SK-N-SH (cell line): ENCODE measurements around the gene SCAANT1. TPM values are rescaled to one million over a fixed set of nuclear protein-coding genes. Genes with fewer than 3 reads are reported as not detected.

ENCODE experiments used
- CTCF ChIA-PET: fragments of 300-600, 350-600 bp; formaldehyde crosslinking; extraction: SDS; loops from one replicate; lab custom pipeline; 2021; lab: Yijun Ruan, JAX
- POLR2A ChIA-PET: fragments of 350-600 bp; sonication (Branson Sonifier 250); formaldehyde crosslinking; extraction: SDS; loops from one replicate; lab custom pipeline; 2020; ENCODE audit warnings: antibody characterized with exemption, inconsistent platforms; lab: Yijun Ruan, JAX
- DNase-seq: peaks from one replicate; pipeline ENCODE4 v3.0.0; 2012
- H2AFZ ChIP-seq: fragments of 200-600 bp; sonication (generic); 2 replicates; pipeline ENCODE4 v1.8.1; 2016; ENCODE audit warnings: antibody characterized with exemption, mild to moderate bottlenecking, low read depth
- H3F3A ChIP-seq: fragments of 200-600 bp; sonication (generic); replicated peaks from 2 replicates; pipeline ENCODE3; 2016; ENCODE audit warnings: antibody characterized with exemption, mild to moderate bottlenecking; ENCODE audit not compliant: insufficient read depth
- H3K27ac ChIP-seq, 2 experiments: fragments of 200-500 bp in 1 of 2; fragments of 200-600 bp in 1 of 2; sonication (Bioruptor generic) in 1 of 2; sonication (generic), shearing (Covaris generic) in 1 of 2; 2 replicates each; pipeline versions ENCODE4 v1.5.1 to v1.6.1; 2014 to 2016; ENCODE audit warnings: low read depth in 2 of 2, inconsistent platforms in 1 of 2, low read length in 1 of 2, mild to moderate bottlenecking in 1 of 2, mixed read lengths in 1 of 2
- H3K27me3 ChIP-seq: fragments of 200-600 bp; sonication (generic), shearing (Covaris generic); 2 replicates; pipeline ENCODE4 v1.6.1; 2016; ENCODE audit warnings: mixed run types; ENCODE audit not compliant: insufficient read depth
- H3K36me3 ChIP-seq, 2 experiments: fragments of 200-500 bp in 1 of 2; fragments of 200-600 bp in 1 of 2; sonication (Bioruptor generic) in 1 of 2; sonication (generic) in 1 of 2; replicated peaks in 1 of 2; 2 replicates each; pipeline versions ENCODE3 to v1.5.1; 2014 to 2016; ENCODE audit warnings: low read length in 1 of 2, mild to moderate bottlenecking in 1 of 2; ENCODE audit not compliant: insufficient read depth in 2 of 2, control insufficient read depth in 1 of 2
- H3K4me1 ChIP-seq, 2 experiments: fragments of 200-500 bp in 1 of 2; fragments of 200-600 bp in 1 of 2; sonication (Bioruptor generic) in 1 of 2; sonication (generic), shearing (Covaris generic) in 1 of 2; 2 replicates each; pipeline versions ENCODE4 v1.5.1 to v1.6.1; 2014 to 2016; ENCODE audit warnings: low read depth in 1 of 2, low read length in 1 of 2, mixed run types in 1 of 2; ENCODE audit not compliant: insufficient read depth in 2 of 2, control insufficient read depth in 1 of 2
- H3K4me2 ChIP-seq: fragments of 200-600 bp; sonication (generic), shearing (Covaris generic); 2 replicates; pipeline ENCODE4 v1.6.1; 2017; ENCODE audit warnings: mixed run types
- H3K4me3 ChIP-seq, 2 experiments: fragments of 200-500 bp in 1 of 2; fragments of 200-600 bp in 1 of 2; sonication (Bioruptor generic) in 1 of 2; sonication (generic), shearing (Covaris generic) in 1 of 2; 2 replicates each; pipeline versions ENCODE4 v1.5.1 to v1.8.1; 2014 to 2016; ENCODE audit warnings: low read depth in 2 of 2, inconsistent platforms in 1 of 2, low read length in 1 of 2, mild to moderate bottlenecking in 1 of 2, mixed read lengths in 1 of 2, moderate library complexity in 1 of 2
- H3K79me2 ChIP-seq: fragments of 200-600 bp; sonication (generic); 2 replicates; pipeline ENCODE4 v1.8.1; 2017; ENCODE audit warnings: mild to moderate bottlenecking; ENCODE audit not compliant: insufficient read depth
- H3K9ac ChIP-seq: fragments of 200-600 bp; sonication (generic); 2 replicates; pipeline ENCODE4 v1.6.1; 2017; ENCODE audit warnings: mixed run types
- H3K9me2 ChIP-seq: fragments of 200-600 bp; sonication (generic); 2 replicates; pipeline ENCODE4 v1.6.1; 2017; ENCODE audit warnings: mixed run types
- H3K9me3 ChIP-seq: fragments of 200-600 bp; sonication (generic); 2 replicates; pipeline ENCODE4 v1.6.1; 2017; ENCODE audit warnings: mixed run types, mild to moderate bottlenecking, moderate library complexity
- H4K20me1 ChIP-seq: fragments of 200-600 bp; sonication (generic); 2 replicates; pipeline ENCODE4 v1.6.1; 2017; ENCODE audit warnings: mild to moderate bottlenecking, mixed run types; ENCODE audit not compliant: insufficient read depth
- ELF1 ChIP-seq: IDR thresholded peaks from 2 replicates; pipeline ENCODE4 v1.4.0; 2012
- FOXJ3 ChIP-seq: sonication (generic); formaldehyde crosslinking; IDR thresholded peaks from 2 replicates; pipeline ENCODE4 v1.5.1; 2020; ENCODE audit warnings: mild to moderate bottlenecking, missing genetic modification reagents
- FOXM1 ChIP-seq: IDR thresholded peaks from 2 replicates; pipeline ENCODE4 v1.4.0; 2012; ENCODE audit warnings: low read depth, mild to moderate bottlenecking
- GABPA ChIP-seq: IDR thresholded peaks from 2 replicates; pipeline ENCODE4 v1.4.0; 2012; ENCODE audit warnings: low read depth, mild to moderate bottlenecking
- GATA2 ChIP-seq: sonication (generic); formaldehyde crosslinking; IDR thresholded peaks from 2 replicates; pipeline ENCODE4 v1.5.0; 2020; ENCODE audit warnings: mild to moderate bottlenecking, missing genetic modification reagents
- JUND ChIP-seq: IDR thresholded peaks from 2 replicates; pipeline ENCODE4 v1.4.0; 2012
- MEF2A ChIP-seq: IDR thresholded peaks from 2 replicates; pipeline ENCODE4 v1.4.0; 2012; ENCODE audit warnings: low read depth, borderline replicate concordance
- MXI1 ChIP-seq: IDR thresholded peaks from 2 replicates; pipeline ENCODE4 v1.6.1; 2012; ENCODE audit warnings: mild to moderate bottlenecking, low read depth, low read length, improper control_type of control experiment
- NFIC ChIP-seq: IDR thresholded peaks from 2 replicates; pipeline ENCODE4 v1.4.0; 2012; ENCODE audit warnings: borderline replicate concordance
- POLR2AphosphoS5 ChIP-seq: IDR thresholded peaks from 2 replicates; pipeline ENCODE4 v1.6.1; 2012; ENCODE audit warnings: low read depth, low read length
- RAD21 ChIP-seq: IDR thresholded peaks from 2 replicates; pipeline ENCODE4 v1.6.1; 2012; ENCODE audit warnings: mild to moderate bottlenecking, low read length
- RCOR1 ChIP-seq: fragments of 150-350 bp; IDR thresholded peaks from 2 replicates; pipeline ENCODE4 v1.6.1; 2017; ENCODE audit warnings: antibody characterized with exemption, low read length
- SMC3 ChIP-seq: IDR thresholded peaks from 2 replicates; pipeline ENCODE4 v1.6.1; 2012; ENCODE audit warnings: low read depth, low read length, improper control_type of control experiment
- TCF12 ChIP-seq: IDR thresholded peaks from 2 replicates; pipeline ENCODE4 v1.4.0; 2012
- TEAD4 ChIP-seq: IDR thresholded peaks from 2 replicates; pipeline ENCODE4 v1.4.0; 2012; ENCODE audit warnings: mild to moderate bottlenecking, borderline replicate concordance; ENCODE audit not compliant: insufficient read depth
- WGBS: methylation state at CpG from one replicate; pipeline ENCODE4 v1.1.6; 2017; ENCODE audit warnings: low lambda C conversion rate; 5-methylcytosine and 5-hydroxymethylcytosine counted together
- polyA plus RNA-seq, 3 experiments: library from polyadenylated mRNA; depleted of rRNA; stranded (reverse); fragments of >200 nt; gene quantifications; 2 replicates each; pipeline ENCODE4 v1.2.3, GENCODE V29; 2012
- TF ChIP-seq, protein P1 (sequence below): fragments of 200-600 bp; sonication (generic); IDR thresholded peaks from 2 replicates; pipeline ENCODE4 v1.6.1; 2017; ENCODE audit warnings: antibody characterized with exemption, mild to moderate bottlenecking, moderate library complexity
- TF ChIP-seq, protein P2 (sequence below): fragments of 150-350 bp; IDR thresholded peaks from 2 replicates; pipeline ENCODE4 v1.6.1; 2017; ENCODE audit warnings: antibody characterized with exemption, low read length, low read depth, borderline replicate concordance
- TF ChIP-seq, protein P3 (sequence below): IDR thresholded peaks from 2 replicates; pipeline ENCODE4 v1.4.0; 2012; ENCODE audit warnings: low read depth
- TF ChIP-seq, protein P4 (sequence below): IDR thresholded peaks from 2 replicates; pipeline ENCODE4; 2012

The SCAANT1 gene
- polyA plus RNA-seq, 1 of the 3 experiments (the other 2 are of a cell fraction): not detected

DNA sequence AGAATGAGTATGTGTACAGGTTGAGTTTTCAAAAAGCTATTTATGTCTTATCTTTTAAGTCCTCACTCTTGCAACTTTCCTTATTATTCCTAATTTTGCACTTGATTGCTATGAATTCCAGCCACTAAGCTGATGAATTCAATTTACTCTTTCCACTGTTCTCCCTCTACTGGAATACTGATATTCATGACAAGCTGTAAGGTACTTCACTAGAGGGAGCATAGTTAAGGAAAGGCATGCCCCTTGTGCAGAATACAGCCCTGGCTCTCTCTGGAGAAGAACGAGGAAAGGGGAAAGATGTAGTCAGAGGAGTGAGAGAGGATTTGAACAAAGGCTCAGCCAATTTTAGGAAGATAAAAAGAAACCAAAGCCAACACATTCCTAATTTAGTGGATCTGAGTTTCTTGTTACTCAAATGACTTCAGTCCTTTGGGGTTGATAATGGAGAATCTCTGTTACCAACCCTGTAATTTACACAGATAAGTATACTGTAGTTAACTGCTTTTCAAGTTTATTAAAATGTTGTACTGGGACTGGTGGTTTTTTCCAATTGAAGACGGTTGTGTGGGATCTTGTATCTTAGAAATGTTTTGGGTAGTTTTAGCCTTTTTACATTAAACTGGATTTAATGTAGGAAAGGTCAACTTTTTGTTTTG, 4.0 kb downstream of the SCAANT1 start:
- Histone ChIP-seq H3F3A (peaks cover 14% of the 10 kb centered on the region), H3K4me2 (no peak overlapping the region), H2AFZ (no peak overlapping the region), H3K36me3 (peaks cover 0 to 4% of the 10 kb centered on the region in 2 experiments), H3K9me2 (no peaks in the 10 kb centered on the region), H3K9ac (no peak overlapping the region), H4K20me1 (peaks cover 8% of the 10 kb centered on the region; the same call in 1 of the 2 replicates), H3K79me2 (peaks cover 31% of the 10 kb centered on the region), H3K4me3 (no peak overlapping the region), H3K27ac (no peak overlapping the region), H3K4me1 (peaks cover 12 to 18% of the 10 kb centered on the region in 2 experiments), H3K9me3 (no peaks in the 10 kb centered on the region), H3K27me3 (no peaks in the 10 kb centered on the region)
- peak; percentile 18 for DNase-seq
- ChIA-PET CTCF (interaction anchor here (1.2 to 1.6 kb wide), 2 partner anchors 85 to 559 kb away, joined by 5 to 6 read pairs; no protein-coding TSS in a partner anchor), POLR2A (no interaction called here)
- WGBS: 88% methylated on average over 2 of the region's 2 CpGs
- TF ChIP-seq POLR2AphosphoS5 (no peak), RAD21 (0 out of 2 replicates have a peak, but pooled peaks have one; percentile 18), SMC3 (peak; percentile 24; the same call in 1 of the 2 replicates), MEF2A (no peak)
- TF ChIP-seq, protein P1, sequence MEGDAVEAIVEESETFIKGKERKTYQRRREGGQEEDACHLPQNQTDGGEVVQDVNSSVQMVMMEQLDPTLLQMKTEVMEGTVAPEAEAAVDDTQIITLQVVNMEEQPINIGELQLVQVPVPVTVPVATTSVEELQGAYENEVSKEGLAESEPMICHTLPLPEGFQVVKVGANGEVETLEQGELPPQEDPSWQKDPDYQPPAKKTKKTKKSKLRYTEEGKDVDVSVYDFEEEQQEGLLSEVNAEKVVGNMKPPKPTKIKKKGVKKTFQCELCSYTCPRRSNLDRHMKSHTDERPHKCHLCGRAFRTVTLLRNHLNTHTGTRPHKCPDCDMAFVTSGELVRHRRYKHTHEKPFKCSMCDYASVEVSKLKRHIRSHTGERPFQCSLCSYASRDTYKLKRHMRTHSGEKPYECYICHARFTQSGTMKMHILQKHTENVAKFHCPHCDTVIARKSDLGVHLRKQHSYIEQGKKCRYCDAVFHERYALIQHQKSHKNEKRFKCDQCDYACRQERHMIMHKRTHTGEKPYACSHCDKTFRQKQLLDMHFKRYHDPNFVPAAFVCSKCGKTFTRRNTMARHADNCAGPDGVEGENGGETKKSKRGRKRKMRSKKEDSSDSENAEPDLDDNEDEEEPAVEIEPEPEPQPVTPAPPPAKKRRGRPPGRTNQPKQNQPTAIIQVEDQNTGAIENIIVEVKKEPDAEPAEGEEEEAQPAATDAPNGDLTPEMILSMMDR: peak; percentile 48

DNA sequence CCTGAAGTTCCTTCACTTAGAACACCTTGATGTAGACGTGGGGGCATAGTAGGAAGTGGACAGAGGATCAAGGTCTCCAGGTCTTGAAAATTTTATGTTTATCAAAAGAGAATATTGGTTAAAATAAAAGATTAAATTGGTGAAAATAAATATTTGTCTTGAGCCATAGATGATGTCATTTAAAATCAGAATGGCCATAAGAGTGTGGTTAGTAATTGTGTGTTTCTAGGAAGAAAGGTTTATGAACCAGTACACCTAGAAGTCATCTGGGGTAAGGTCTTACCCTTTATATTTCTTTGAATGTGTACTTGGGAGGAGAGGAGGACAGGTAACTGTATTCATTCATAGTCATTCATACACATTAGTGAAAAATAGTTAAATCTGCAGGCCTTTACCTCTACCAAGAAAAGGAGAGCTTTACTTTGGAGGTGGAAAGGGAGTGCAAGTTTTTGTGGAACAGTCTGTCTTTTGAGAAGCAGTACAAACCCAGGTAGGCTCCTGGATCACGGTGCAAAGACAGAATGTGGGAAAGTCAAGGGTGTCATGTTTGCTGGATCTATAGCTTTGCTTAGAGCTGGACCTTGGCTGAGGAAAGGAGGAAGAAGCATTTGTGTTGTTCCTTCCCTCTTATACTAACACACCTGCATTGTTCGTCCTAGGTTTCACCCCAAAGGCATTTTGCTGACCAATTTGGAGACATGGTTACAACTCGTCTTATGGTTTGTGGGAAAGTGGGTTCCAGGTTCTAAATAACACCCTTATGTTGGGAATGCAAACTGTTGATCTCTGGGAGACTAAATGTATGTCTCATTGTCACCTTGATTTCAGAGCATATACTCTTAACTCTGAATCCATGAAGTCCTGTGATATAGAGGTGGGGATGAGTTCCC, 6.2 kb downstream of the SCAANT1 start:
- Histone ChIP-seq H3F3A (peaks cover 9% of the 10 kb centered on the region), H3K79me2 (peaks cover 32% of the 10 kb centered on the region), H3K4me2 (no peak overlapping the region), H3K27ac (no peak overlapping the region), H3K27me3 (no peaks in the 10 kb centered on the region), H3K36me3 (peaks cover 0 to 12% of the 10 kb centered on the region in 2 experiments), H3K9me3 (no peaks in the 10 kb centered on the region), H3K4me3 (no peak overlapping the region), H2AFZ (no peak overlapping the region), H3K4me1 (peaks cover 1 to 12% of the 10 kb centered on the region in 2 experiments; a peak in 2 of 4 replicates), H4K20me1 (peaks cover 8% of the 10 kb centered on the region; the same call in 1 of the 2 replicates), H3K9me2 (no peaks in the 10 kb centered on the region), H3K9ac (no peak overlapping the region)
- POLR2A ChIA-PET: no interaction called here
- DNase-seq: no peak
- WGBS: 91% methylated on average over 4 of the region's 4 CpGs
- CTCF ChIA-PET: interaction anchor here (1.0 kb wide), 1 partner anchor 10 kb away, joined by 3 read pairs; no protein-coding TSS in a partner anchor
- TF ChIP-seq NFIC (no peak), SMC3 (no peak), TCF12 (no peak), GABPA (no peak), MXI1 (no peak), JUND (no peak), FOXM1 (no peak), FOXJ3 (CRISPR knock-in tag) (no peak), MEF2A (no peak), GATA2 (CRISPR knock-in tag) (no peak), RCOR1 (no peak), ELF1 (no peak), TEAD4 (no peak)
- TF ChIP-seq, protein P2, sequence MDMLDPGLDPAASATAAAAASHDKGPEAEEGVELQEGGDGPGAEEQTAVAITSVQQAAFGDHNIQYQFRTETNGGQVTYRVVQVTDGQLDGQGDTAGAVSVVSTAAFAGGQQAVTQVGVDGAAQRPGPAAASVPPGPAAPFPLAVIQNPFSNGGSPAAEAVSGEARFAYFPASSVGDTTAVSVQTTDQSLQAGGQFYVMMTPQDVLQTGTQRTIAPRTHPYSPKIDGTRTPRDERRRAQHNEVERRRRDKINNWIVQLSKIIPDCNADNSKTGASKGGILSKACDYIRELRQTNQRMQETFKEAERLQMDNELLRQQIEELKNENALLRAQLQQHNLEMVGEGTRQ: no peak
- TF ChIP-seq, protein P3, sequence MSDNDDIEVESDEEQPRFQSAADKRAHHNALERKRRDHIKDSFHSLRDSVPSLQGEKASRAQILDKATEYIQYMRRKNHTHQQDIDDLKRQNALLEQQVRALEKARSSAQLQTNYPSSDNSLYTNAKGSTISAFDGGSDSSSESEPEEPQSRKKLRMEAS: no peak
- TF ChIP-seq, protein P4, sequence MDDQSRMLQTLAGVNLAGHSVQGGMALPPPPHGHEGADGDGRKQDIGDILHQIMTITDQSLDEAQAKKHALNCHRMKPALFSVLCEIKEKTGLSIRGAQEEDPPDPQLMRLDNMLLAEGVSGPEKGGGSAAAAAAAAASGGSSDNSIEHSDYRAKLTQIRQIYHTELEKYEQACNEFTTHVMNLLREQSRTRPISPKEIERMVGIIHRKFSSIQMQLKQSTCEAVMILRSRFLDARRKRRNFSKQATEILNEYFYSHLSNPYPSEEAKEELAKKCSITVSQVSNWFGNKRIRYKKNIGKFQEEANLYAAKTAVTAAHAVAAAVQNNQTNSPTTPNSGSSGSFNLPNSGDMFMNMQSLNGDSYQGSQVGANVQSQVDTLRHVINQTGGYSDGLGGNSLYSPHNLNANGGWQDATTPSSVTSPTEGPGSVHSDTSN: no peak
- TF ChIP-seq, protein P1: no peak
